H9 (cell line): ENCODE results near the gene KRTAP9-3. TPM values are rescaled to one million over a fixed set of nuclear protein-coding genes. Genes with fewer than 3 reads are reported as not detected.

Experiments
- DNase-seq: peaks from one replicate; pipeline ENCODE4 v3.0.0-alpha.2; 2017
- H2AFZ ChIP-seq: one replicate; pipeline ENCODE4 v1.6.1; 2013; ENCODE audit warnings: mild to moderate bottlenecking, low read length, control low read depth, moderate library complexity
- H2AK5ac ChIP-seq: 2 replicates; pipeline ENCODE4 v1.6.1; 2013; ENCODE audit warnings: low read length, control low read depth, mixed read lengths; ENCODE audit not compliant: insufficient read length
- H2BK120ac ChIP-seq: one replicate; pipeline ENCODE4 v1.6.1; 2013; ENCODE audit warnings: low read depth, mild to moderate bottlenecking, low read length, control low read depth, inconsistent platforms; ENCODE audit not compliant: poor library complexity, severe bottlenecking
- H2BK12ac ChIP-seq: 2 replicates; pipeline ENCODE4 v1.6.1; 2013; ENCODE audit warnings: low read length, control low read depth, mixed read lengths, low read depth; ENCODE audit not compliant: insufficient read length
- H2BK15ac ChIP-seq: 2 replicates; pipeline ENCODE4 v1.6.1; 2013; ENCODE audit warnings: low read depth, low read length, control low read depth
- H2BK20ac ChIP-seq: one replicate; pipeline ENCODE4 v1.6.1; 2013; ENCODE audit warnings: low read depth, mild to moderate bottlenecking, low read length, control low read depth, inconsistent platforms; ENCODE audit not compliant: poor library complexity, severe bottlenecking
- H2BK5ac ChIP-seq: 2 replicates; pipeline ENCODE4 v1.6.1; 2013; ENCODE audit warnings: low read length, control low read depth, mixed read lengths; ENCODE audit not compliant: insufficient read length
- H3K14ac ChIP-seq: 2 replicates; pipeline ENCODE4 v1.6.1; 2013; ENCODE audit warnings: low read length, control low read depth; ENCODE audit not compliant: insufficient read depth
- H3K18ac ChIP-seq: 2 replicates; pipeline ENCODE4 v1.6.1; 2013; ENCODE audit warnings: low read depth, mild to moderate bottlenecking, mixed read lengths, low read length, control low read depth; ENCODE audit not compliant: insufficient read length
- H3K23ac ChIP-seq: 2 replicates; pipeline ENCODE4 v1.6.1; 2013; ENCODE audit warnings: low read length, control low read depth, mixed read lengths, low read depth; ENCODE audit not compliant: insufficient read length
- H3K23me2 ChIP-seq: 2 replicates; pipeline ENCODE4 v1.6.1; 2013; ENCODE audit warnings: low read depth, mild to moderate bottlenecking, mixed read lengths, low read length, control low read depth; ENCODE audit not compliant: insufficient read length, poor library complexity, severe bottlenecking
- H3K27ac ChIP-seq: 2 replicates; pipeline ENCODE4 v1.5.1; 2013; ENCODE audit warnings: low read length, control low read depth, mixed read lengths, low read depth; ENCODE audit not compliant: insufficient read length
- H3K27me3 ChIP-seq: 2 replicates; pipeline ENCODE4 v1.6.1; 2013; ENCODE audit warnings: low read length, control low read depth, inconsistent platforms; ENCODE audit not compliant: insufficient read depth
- H3K4ac ChIP-seq: 2 replicates; pipeline ENCODE4 v1.6.1; 2013; ENCODE audit warnings: low read depth, mild to moderate bottlenecking, control low read depth, inconsistent platforms, low read length, moderate library complexity
- H3K4me1 ChIP-seq: 2 replicates; pipeline ENCODE4 v1.6.1; 2013; ENCODE audit warnings: low read length, control low read depth, inconsistent platforms; ENCODE audit not compliant: insufficient read depth
- H3K4me2 ChIP-seq: 2 replicates; pipeline ENCODE4 v1.6.1; 2013; ENCODE audit warnings: low read length, control low read depth, mixed read lengths; ENCODE audit not compliant: insufficient read length, insufficient read depth
- H3K56ac ChIP-seq: 2 replicates; pipeline ENCODE4 v1.6.1; 2013; ENCODE audit warnings: low read depth, mild to moderate bottlenecking, mixed read lengths, low read length, control low read depth; ENCODE audit not compliant: insufficient read length
- H3K79me1 ChIP-seq: 2 replicates; pipeline ENCODE4 v1.6.1; 2013; ENCODE audit warnings: low read depth, mild to moderate bottlenecking, moderate library complexity, low read length, control low read depth, inconsistent platforms; ENCODE audit not compliant: insufficient read depth, poor library complexity, severe bottlenecking
- H3K79me2 ChIP-seq: 2 replicates; pipeline ENCODE4 v1.6.1; 2013; ENCODE audit warnings: low read length, control low read depth, inconsistent platforms; ENCODE audit not compliant: insufficient read depth
- H3K9ac ChIP-seq: 2 replicates; pipeline ENCODE4 v1.6.1; 2013; ENCODE audit warnings: low read length, control low read depth, mixed read lengths; ENCODE audit not compliant: insufficient read length; ENCODE audit errors: extremely low read depth
- H3K9me3 ChIP-seq: one replicate; pipeline ENCODE4 v1.6.1; 2013; ENCODE audit warnings: low read depth, low read length, inconsistent platforms; ENCODE audit not compliant: control insufficient read depth
- H3T11ph ChIP-seq: one replicate; pipeline ENCODE4 v1.6.1; 2013; ENCODE audit warnings: mild to moderate bottlenecking, low read length, control low read depth, inconsistent platforms
- H4K20me1 ChIP-seq: one replicate; pipeline ENCODE4 v1.6.1; 2013; ENCODE audit not compliant: control insufficient read depth, insufficient read length, insufficient read depth
- H4K5ac ChIP-seq: 2 replicates; pipeline ENCODE4 v1.6.1; 2013; ENCODE audit warnings: low read depth, mild to moderate bottlenecking, mixed read lengths, low read length, control low read depth; ENCODE audit not compliant: insufficient read length
- H4K8ac ChIP-seq: replicated peaks from 2 replicates; pipeline ENCODE4 v1.6.1; 2013; ENCODE audit warnings: low read length, control low read depth, mixed read lengths, low read depth; ENCODE audit not compliant: insufficient read length
- H4K91ac ChIP-seq: 2 replicates; pipeline ENCODE4 v1.6.1; 2013; ENCODE audit warnings: low read depth, mild to moderate bottlenecking, moderate library complexity, mixed read lengths, low read length, control low read depth; ENCODE audit not compliant: insufficient read length
- H3K27ac Mint-ChIP-seq, 3 experiments: 2 replicates in 2 of 3; 3 replicates in 1 of 3; pipeline ENCODE4 v1.8.0; 2020 to 2021; ENCODE audit warnings: mixed read lengths in 3 of 3, mild to moderate bottlenecking in 1 of 3, moderate library complexity in 1 of 3
- H3K27me3 Mint-ChIP-seq: 2 replicates; pipeline ENCODE4 v1.8.0; 2021; ENCODE audit warnings: low read depth, mild to moderate bottlenecking, moderate library complexity, mixed read lengths
- H3K36me3 Mint-ChIP-seq, 3 experiments: 2 replicates in 2 of 3; 3 replicates in 1 of 3; pipeline ENCODE4 v1.8.0; 2020 to 2021; ENCODE audit warnings: low read depth in 3 of 3, mixed read lengths in 3 of 3; ENCODE audit not compliant: insufficient read depth in 1 of 3
- H3K4me1 Mint-ChIP-seq, 2 experiments: 2 replicates each; pipeline ENCODE4 v1.8.0; 2020; ENCODE audit warnings: mixed read lengths in 2 of 2
- H3K4me3 Mint-ChIP-seq, 2 experiments: 2 replicates in 1 of 2; 3 replicates in 1 of 2; pipeline ENCODE4 v1.8.0; 2020 to 2021; ENCODE audit warnings: mild to moderate bottlenecking in 2 of 2, mixed read lengths in 2 of 2, moderate library complexity in 1 of 2
- H3K9me3 Mint-ChIP-seq, 2 experiments: 2 replicates in 1 of 2; 3 replicates in 1 of 2; pipeline ENCODE4 v1.8.0; 2020; ENCODE audit warnings: mild to moderate bottlenecking in 2 of 2, mixed read lengths in 2 of 2, moderate library complexity in 1 of 2
- CTCF ChIP-seq: fragments of 200-600 bp; sonication (generic); conservative IDR thresholded peaks from 3 replicates; pipeline ENCODE4 v1.8.0; 2021; ENCODE audit warnings: antibody characterized with exemption, mild to moderate bottlenecking
- total RNA-seq: library from RNA; stranded (reverse); gene quantifications from 2 replicates; pipeline ENCODE4 v1.2.1, GENCODE V29; 2021

KRTAP9-3 gene
- total RNA-seq, 1 experiment from 2014 or later, result not detected

GRCh38 chr17:41258406-41258805 is 26.2 kb downstream of the KRTAP9-3 start:
- Histone ChIP-seq H3K18ac (no peak overlapping the region), H3K23ac (no peak overlapping the region), H3K23me2 (no peaks in the 10 kb centered on the region), H4K91ac (no peak overlapping the region), H4K5ac (no peak overlapping the region), H2BK20ac (no peak overlapping the region), H3K14ac (no peak overlapping the region), H3K27ac (no peak overlapping the region), H3K4me2 (no peak overlapping the region), H2AK5ac (no peak overlapping the region), H3K9me3 (no peaks in the 10 kb centered on the region), H3K4me1 (no peaks in the 10 kb centered on the region), H4K20me1 (no peaks in the 10 kb centered on the region), H3K79me2 (no peaks in the 10 kb centered on the region), H3K9ac (no peak overlapping the region), H3T11ph (no peak overlapping the region), H2AFZ (no peak overlapping the region), H2BK15ac (no peak overlapping the region), H2BK12ac (no peak overlapping the region), H4K8ac (no peak overlapping the region), H3K27me3 (no peaks in the 10 kb centered on the region), H2BK120ac (no peak overlapping the region), H3K79me1 (no peaks in the 10 kb centered on the region), H3K56ac (no peak overlapping the region), H3K4ac (no peak overlapping the region), H2BK5ac (no peak overlapping the region)
- no peaks in the 10 kb centered on the region; a peak in 1 of 5 replicates for H3K9me3 Mint-ChIP-seq
- peaks cover 14% of the 10 kb centered on the region for H3K27me3 Mint-ChIP-seq
- DNase-seq, result no peak
- TF ChIP-seq CTCF, result no peak
- no peak overlapping the region for H3K27ac Mint-ChIP-seq
- H3K4me3 Mint-ChIP-seq, result no peak overlapping the region
- peaks cover 4 to 6% of the 10 kb centered on the region in 2 experiments for H3K4me1 Mint-ChIP-seq
- H3K36me3 Mint-ChIP-seq, result no peaks in the 10 kb centered on the region
